ENCODE results near the gene UBTD1. TPM values are rescaled to one million over a fixed set of nuclear protein-coding genes. Genes with fewer than 3 reads are reported as not detected.
"Not testable (repeated sequence)": the region's sequence is repeated elsewhere in the genome, so short reads cannot be mapped to it uniquely, and the experiment has no call there.

UBTD1 gene
- total RNA-seq, 6 experiments from 2014 or later: 5.4 to 8.8 (median 7.0) TPM

GRCh38 chr10:97560731-97561381 is 62.1 kb downstream of the UBTD1 start:
- ATAC-seq (peak; percentile 88 to 98 (median 90)), DNase-seq (peak; percentile 79 to 83 (median 82))
- peak overlapping the region in 2 of 3 donors; percentile 68 to 84 for H3K27ac ChIP-seq
- H3K27me3 ChIP-seq; H3K9me3 ChIP-seq; H3K36me3 ChIP-seq; H3K4me1 ChIP-seq; intact Hi-C loops (cut with DNase I): not testable (repeated sequence)
- WGBS (ENCODE audit: insufficient coverage, low coverage, low lambda C conversion rate, missing lambda C conversion rate): 37% methylated on average over 9 of the region's 17 CpGs
- peak overlapping the region in 2 of 3 donors; percentile 24 to 35 for H3K4me3 ChIP-seq
- peak; percentile 28 for TF ChIP-seq POLR2A (IDR thresholded peaks at IDR 0.05)

GRCh38 chr10:97561386-97562077 is 62.8 kb downstream of the UBTD1 start:
- DNase-seq, ATAC-seq: not testable (repeated sequence)
- 74% methylated on average over 12 of the region's 12 CpGs for WGBS (ENCODE audit: insufficient coverage, low coverage, low lambda C conversion rate, missing lambda C conversion rate)

GRCh38 chr10:97562329-97562728 is 63.6 kb downstream of the UBTD1 start:
- DNase-seq; H3K36me3 ChIP-seq; intact Hi-C loops (cut with DNase I); H3K4me1 ChIP-seq; H3K27ac ChIP-seq; ATAC-seq; H3K27me3 ChIP-seq; H3K4me3 ChIP-seq; H3K9me3 ChIP-seq: not testable (repeated sequence)
- 83% methylated on average over 5 of the region's 5 CpGs for WGBS (ENCODE audit: insufficient coverage, low coverage, low lambda C conversion rate, missing lambda C conversion rate)

More at GRCh38 chr10:97561386-97562077, 62.8 kb downstream of the UBTD1 start:
- intact Hi-C loops (cut with DNase I); H3K27me3 ChIP-seq; H3K36me3 ChIP-seq; H3K4me1 ChIP-seq; H3K9me3 ChIP-seq: not testable (repeated sequence)
- Histone ChIP-seq H3K4me3 (peak overlapping the region in 1 of 3 donors; percentile 35), H3K27ac (peak overlapping the region in 2 of 3 donors; percentile 68 to 84)

- DNase-seq: no peak
- 79% methylated on average over 4 of the region's 4 CpGs for WGBS (ENCODE audit: insufficient coverage, low coverage, low lambda C conversion rate, missing lambda C conversion rate)
These were observed 64.6 kb downstream of the UBTD1 start for GRCh38 chr10:97563337-97563736.

GRCh38 chr10:97564776-97565175 is 66.1 kb downstream of the UBTD1 start:
- Histone ChIP-seq H3K27me3 (no peaks in the 10 kb centered on the region), H3K9me3 (no peaks in the 10 kb centered on the region), H3K27ac (no peak overlapping the region), H3K36me3 (peaks cover 0 to 7% (median 0%) of the 10 kb centered on the region in 4 donors), H3K4me3 (no peak overlapping the region), H3K4me1 (no peaks in the 10 kb centered on the region)
- TF ChIP-seq POLR2A (IDR thresholded peaks at IDR 0.05): no peak
- ATAC-seq: no peak
- intact Hi-C loops (cut with DNase I): no loop called here
- DNase-seq: no peak
- 87% methylated on average over 3 of the region's 4 CpGs for WGBS (ENCODE audit: insufficient coverage, low coverage, low lambda C conversion rate, missing lambda C conversion rate)

More at GRCh38 chr10:97563337-97563736, 64.6 kb downstream of the UBTD1 start:
- Histone ChIP-seq H3K4me3 (no peak overlapping the region), H3K9me3 (no peaks in the 10 kb centered on the region), H3K27ac (no peak overlapping the region), H3K27me3 (no peaks in the 10 kb centered on the region), H3K36me3 (no peaks in the 10 kb centered on the region), H3K4me1 (no peaks in the 10 kb centered on the region)
- TF ChIP-seq POLR2A (IDR thresholded peaks at IDR 0.05) (no peak), CTCF (IDR thresholded peaks at IDR 0.05) (no peak)
- no peak for ATAC-seq
- intact Hi-C loops (cut with DNase I): no loop called here

- Histone ChIP-seq H3K4me3 (no peak overlapping the region), H3K27me3 (no peaks in the 10 kb centered on the region), H3K4me1 (no peaks in the 10 kb centered on the region), H3K27ac (no peak overlapping the region), H3K9me3 (no peaks in the 10 kb centered on the region), H3K36me3 (peaks cover 0 to 14% (median 0%) of the 10 kb centered on the region in 4 donors)
- 83% methylated on average over 2 of the region's 2 CpGs for WGBS (ENCODE audit: insufficient coverage, low coverage, low lambda C conversion rate, missing lambda C conversion rate)
- DNase-seq (no peak), ATAC-seq (no peak)
- TF ChIP-seq CTCF (IDR thresholded peaks at IDR 0.05): no peak
- no peak for TF ChIP-seq POLR2A (IDR thresholded peaks at IDR 0.05)
- intact Hi-C loops (cut with DNase I): no loop called here
These were observed 67.7 kb downstream of the UBTD1 start for GRCh38 chr10:97566336-97566996.
